H1 (cell line): ENCODE data around the gene GCNT1. TPM values are rescaled to one million over a fixed set of nuclear protein-coding genes. Genes with fewer than 3 reads are reported as not detected.

Experiments used
- CTCF ChIA-PET: fragments of 300-600 bp; sonication (Branson Sonifier 250); formaldehyde crosslinking; loops from one replicate; lab custom pipeline; 2021; ENCODE audit not compliant: partially characterized antibody; lab: Charles Lee
- POLR2A ChIA-PET: fragments of 300-600 bp; sonication (Branson Sonifier 250); formaldehyde crosslinking; loops from one replicate; lab custom pipeline; 2021; ENCODE audit warnings: inconsistent platforms; ENCODE audit not compliant: partially characterized antibody; lab: Charles Lee
- DNase-seq, 2 experiments: peaks; one replicate each; pipeline versions ENCODE4 v3.0.0 to v3.0.0-alpha.2; 2010 to 2022; ENCODE audit warnings: low spot score in 2 of 2, low read depth in 1 of 2, mixed read lengths in 1 of 2
- FAIRE-seq: peaks from 2 replicates; lab custom pipeline; 2011; peaks lifted over from hg19 to GRCh38; lab: Jason Lieb, UNC
- H2AFZ ChIP-seq: 2 replicates; pipeline ENCODE4 v1.8.1; 2012; ENCODE audit warnings: low read length, inconsistent platforms
- H2AK5ac ChIP-seq: 2 replicates; pipeline ENCODE4 v1.6.1; 2013; ENCODE audit warnings: low read depth, low read length
- H2BK120ac ChIP-seq: replicated peaks from 2 replicates; pipeline ENCODE3; 2013; ENCODE audit warnings: low read depth, low read length, inconsistent platforms
- H2BK12ac ChIP-seq: 2 replicates; pipeline ENCODE4 v1.6.1; 2013; ENCODE audit warnings: low read depth, low read length
- H2BK15ac ChIP-seq: 2 replicates; pipeline ENCODE4 v1.6.1; 2013; ENCODE audit warnings: low read length
- H2BK20ac ChIP-seq: 2 replicates; pipeline ENCODE4 v1.6.1; 2013; ENCODE audit warnings: low read length
- H2BK5ac ChIP-seq: 2 replicates; pipeline ENCODE4 v1.6.1; 2013; ENCODE audit warnings: low read depth, low read length
- H3K14ac ChIP-seq: 2 replicates; pipeline ENCODE4 v1.6.1; 2013; ENCODE audit warnings: inconsistent platforms; ENCODE audit not compliant: insufficient read length
- H3K18ac ChIP-seq: 2 replicates; pipeline ENCODE4 v1.6.1; 2013; ENCODE audit warnings: low read length; ENCODE audit errors: extremely low read depth
- H3K23ac ChIP-seq: 2 replicates; pipeline ENCODE4 v1.6.1; 2013; ENCODE audit warnings: inconsistent platforms; ENCODE audit not compliant: insufficient read length
- H3K23me2 ChIP-seq: 2 replicates; pipeline ENCODE4 v1.6.1; 2013; ENCODE audit warnings: low read depth, low read length
- H3K27ac ChIP-seq: 2 replicates; pipeline ENCODE4 v1.6.1; 2011; ENCODE audit warnings: low read depth, low read length, inconsistent platforms
- H3K27me3 ChIP-seq, 4 experiments: replicated peaks in 1 of 4; 1 replicate in 1 of 4; 2 replicates in 3 of 4; pipeline versions ENCODE4 v1.6.1 to v1.8.1; 2011 to 2013; ENCODE audit warnings: low read length in 3 of 4, mild to moderate bottlenecking in 3 of 4, inconsistent platforms in 2 of 4, mixed read lengths in 2 of 4, moderate library complexity in 1 of 4; ENCODE audit not compliant: control insufficient read depth in 3 of 4, insufficient read depth in 3 of 4; ENCODE audit errors: extremely low read depth in 1 of 4
- H3K36me3 ChIP-seq, 4 experiments: 2 replicates each; pipeline versions ENCODE4 v1.6.1 to v1.8.1; 2011 to 2013; ENCODE audit warnings: mild to moderate bottlenecking in 4 of 4, low read length in 3 of 4, moderate library complexity in 2 of 4, control low read depth in 1 of 4, inconsistent platforms in 1 of 4; ENCODE audit not compliant: insufficient read depth in 4 of 4, control insufficient read depth in 2 of 4
- H3K4ac ChIP-seq: replicated peaks from 2 replicates; pipeline ENCODE3; 2013; ENCODE audit warnings: low read length, low read depth, mixed read lengths, inconsistent platforms; ENCODE audit not compliant: insufficient read length
- H3K4me1 ChIP-seq, 4 experiments: replicated peaks in 1 of 4; 1 replicate in 1 of 4; 2 replicates in 3 of 4; pipeline versions ENCODE4 v1.6.1 to v1.8.1; 2011 to 2013; ENCODE audit warnings: low read length in 3 of 4, inconsistent platforms in 2 of 4, mixed read lengths in 1 of 4; ENCODE audit not compliant: insufficient read depth in 4 of 4, control insufficient read depth in 3 of 4
- H3K4me2 ChIP-seq, 2 experiments: 2 replicates each; pipeline versions ENCODE4 v1.6.1 to v1.8.1; 2011 to 2013; ENCODE audit warnings: low read depth in 2 of 2, low read length in 2 of 2, control low read depth in 1 of 2, inconsistent platforms in 1 of 2, mild to moderate bottlenecking in 1 of 2; ENCODE audit not compliant: insufficient read depth in 1 of 2
- H3K4me3 ChIP-seq, 4 experiments: fragments of 200-600, 300-600 bp in 1 of 4; sonication (generic), shearing (Covaris generic), sonication (Bioruptor Twin) in 1 of 4; 2 replicates each; pipeline versions ENCODE4 v1.5.1 to v1.8.1; 2011 to 2016; ENCODE audit warnings: low read length in 4 of 4, low read depth in 3 of 4, control low read depth in 2 of 4, inconsistent platforms in 2 of 4, mild to moderate bottlenecking in 2 of 4, mixed read lengths in 1 of 4, moderate library complexity in 1 of 4; ENCODE audit not compliant: insufficient read depth in 2 of 4; ENCODE audit errors: extremely low read depth in 1 of 4
- H3K56ac ChIP-seq: replicated peaks from 2 replicates; pipeline ENCODE3; 2013; ENCODE audit warnings: low read depth, mild to moderate bottlenecking, mixed read lengths, low read length, inconsistent platforms; ENCODE audit not compliant: insufficient read length
- H3K79me1 ChIP-seq: 2 replicates; pipeline ENCODE4 v1.6.1; 2013; ENCODE audit warnings: low read depth, low read length, control low read depth
- H3K79me2 ChIP-seq, 2 experiments: 2 replicates each; pipeline versions ENCODE4 v1.6.1 to v1.8.1; 2012 to 2013; ENCODE audit warnings: low read length in 2 of 2, mild to moderate bottlenecking in 2 of 2, inconsistent platforms in 1 of 2; ENCODE audit not compliant: insufficient read depth in 2 of 2, control insufficient read depth in 1 of 2
- H3K9ac ChIP-seq, 4 experiments: replicated peaks in 1 of 4; 1 replicate in 1 of 4; 2 replicates in 3 of 4; pipeline versions ENCODE4 v1.6.1 to v1.8.1; 2011 to 2013; ENCODE audit warnings: low read depth in 3 of 4, low read length in 3 of 4, control low read depth in 2 of 4, mild to moderate bottlenecking in 2 of 4, moderate library complexity in 2 of 4, inconsistent platforms in 1 of 4; ENCODE audit errors: extremely low read depth in 1 of 4
- H3K9me3 ChIP-seq, 2 experiments: 2 replicates each; pipeline versions ENCODE4 v1.6.1 to v1.8.1; 2012 to 2013; ENCODE audit warnings: mild to moderate bottlenecking in 2 of 2, moderate library complexity in 2 of 2, control low read depth in 1 of 2, inconsistent platforms in 1 of 2, low read depth in 1 of 2, low read length in 1 of 2, mixed read lengths in 1 of 2; ENCODE audit not compliant: insufficient read depth in 2 of 2
- H4K20me1 ChIP-seq, 2 experiments: replicated peaks in 1 of 2; 2 replicates each; pipeline versions ENCODE3 to v1.8.1; 2011 to 2013; ENCODE audit warnings: inconsistent platforms in 2 of 2, low read length in 2 of 2, mild to moderate bottlenecking in 1 of 2; ENCODE audit not compliant: insufficient read depth in 2 of 2, control insufficient read depth in 1 of 2
- H4K5ac ChIP-seq: 2 replicates; pipeline ENCODE4 v1.6.1; 2013; ENCODE audit warnings: low read length, low read depth, mixed read lengths, inconsistent platforms; ENCODE audit not compliant: insufficient read length
- H4K8ac ChIP-seq: 2 replicates; pipeline ENCODE4 v1.8.0; 2013; ENCODE audit warnings: mild to moderate bottlenecking, moderate library complexity, low read length, inconsistent platforms; ENCODE audit not compliant: insufficient read depth; ENCODE audit errors: extremely low read depth
- H4K91ac ChIP-seq: replicated peaks from 2 replicates; pipeline ENCODE3; 2013; ENCODE audit warnings: low read length, mixed read lengths, inconsistent platforms; ENCODE audit not compliant: insufficient read length
- EP300 ChIP-seq, 2 experiments: IDR thresholded peaks; 1 replicate in 1 of 2; 2 replicates in 1 of 2; pipeline ENCODE4 v1.6.1; 2011 to 2012; ENCODE audit warnings: low read depth in 2 of 2, low read length in 2 of 2, mild to moderate bottlenecking in 2 of 2, borderline replicate concordance in 1 of 2, inconsistent platforms in 1 of 2, moderate library complexity in 1 of 2
- WGBS, 2 experiments: shearing (Covaris generic) in 1 of 2; methylation state at CpG; one replicate each; pipeline versions ENCODE4 v1.1.6 to v1.1.7; 2013 to 2015; ENCODE audit warnings: low lambda C conversion rate in 2 of 2, mixed read lengths in 2 of 2, inconsistent platforms in 1 of 2, low coverage in 1 of 2, missing lambda C conversion rate in 1 of 2; ENCODE audit not compliant: insufficient replicate concordance in 2 of 2, insufficient coverage in 1 of 2, insufficient read length in 1 of 2; ENCODE audit errors: extremely low coverage in 1 of 2, missing lambda C conversion rate in 1 of 2; 5-methylcytosine and 5-hydroxymethylcytosine counted together
- polyA plus RNA-seq, 7 experiments: library from polyadenylated mRNA; depleted of rRNA in 3 of 7; stranded (reverse) in 5 of 7; unstranded in 2 of 7; fragments of >200 nt in 5 of 7; fragments of 200-250 nt in 2 of 7; gene quantifications; 1 replicate in 5 of 7; 2 replicates in 1 of 7; 4 replicates in 1 of 7; pipeline versions ENCODE4 v1.2.1 to v1.2.3, GENCODE V29; 2011 to 2013; ENCODE audit warnings: missing spikeins in 2 of 7, mixed read lengths in 2 of 7
- total RNA-seq: library from RNA; stranded (reverse); fragmentation: NEBNext Ultra II Directional; extraction: Animal tissue kit (Norgen Biotek cat#: 25700); gene quantifications from 2 replicates; pipeline ENCODE4 v1.2.1, GENCODE V29; 2021
- TF ChIP-seq, protein P1 (sequence below): IDR thresholded peaks from 2 replicates; pipeline ENCODE4 v1.6.1; 2012; ENCODE audit warnings: inconsistent platforms

The GCNT1 gene
- total and polyA plus RNA-seq, 2 of the 8 experiments (the other 6 are each of a cell fraction or from before 2014, with no cell fraction given), result 13.0 to 16.5 TPM

DNA sequence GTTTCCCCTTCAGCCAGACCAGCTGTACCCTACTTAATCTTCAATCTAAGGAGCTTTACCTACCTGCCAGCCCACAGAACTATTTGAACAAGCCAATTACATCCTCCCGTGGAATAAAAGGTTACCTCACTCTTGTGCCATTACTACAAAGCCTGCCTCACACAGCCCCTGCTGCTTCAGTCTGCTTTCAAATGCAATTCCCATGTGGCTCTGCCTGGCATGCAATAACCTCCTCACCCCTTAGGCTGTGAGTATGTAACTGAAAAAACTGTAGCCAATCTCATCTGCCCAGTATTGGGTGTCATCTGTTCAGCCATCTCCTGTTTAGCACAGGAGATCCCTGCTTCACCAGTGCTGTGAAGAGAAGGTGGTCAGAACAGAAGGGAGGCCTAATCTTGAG lies 6.1 kb upstream of the GCNT1 start:
- peak overlapping the region; percentile 21; the same call in 1 of the 2 replicates for H2BK12ac ChIP-seq
- FAIRE-seq (no peak), DNase-seq (no peak)
- no peak overlapping the region for H3K4ac ChIP-seq
- POLR2A ChIA-PET, result interaction anchor here (1.4 kb wide), 1 partner anchor 59 kb away, joined by 5 read pairs; no protein-coding TSS in a partner anchor
- H3K27ac ChIP-seq, result no peak overlapping the region
- 53% methylated on average over 1 of the region's 1 CpG; no CpG with 5 or more reads in 1 of the 2 experiments for WGBS, 2 experiments
- no peak overlapping the region for H2BK15ac ChIP-seq
- H3K9me3 ChIP-seq, result peaks cover 6 to 7% of the 10 kb centered on the region in 2 experiments
- no peaks in the 10 kb centered on the region; the same call in 1 of the 2 replicates for H3K23me2 ChIP-seq
- H2BK120ac ChIP-seq, result peak overlapping the region; percentile 70
- H4K91ac ChIP-seq, result no peak overlapping the region
- peaks cover 0 to 12% (median 6%) of the 10 kb centered on the region in 4 experiments; a peak in 3 of 7 replicates for H3K4me1 ChIP-seq
- H3K9ac ChIP-seq, result no peak overlapping the region
- H3K23ac ChIP-seq, result no peak overlapping the region
- no peak overlapping the region for H3K4me2 ChIP-seq
- H4K5ac ChIP-seq, result no peak overlapping the region
- no peak overlapping the region for H3K14ac ChIP-seq
- no peaks in the 10 kb centered on the region; a peak in 1 of 7 replicates for H3K27me3 ChIP-seq
- H3K56ac ChIP-seq, result no peak overlapping the region
- no peak overlapping the region for H3K4me3 ChIP-seq
- no peak overlapping the region for H3K18ac ChIP-seq
- no peak for TF ChIP-seq EP300 (IDR thresholded peaks at IDR 0.05; ENCODE audit: borderline replicate concordance in 1 of 2, low read depth in 2 of 2, low read length in 2 of 2)
- TF ChIP-seq, protein P1, sequence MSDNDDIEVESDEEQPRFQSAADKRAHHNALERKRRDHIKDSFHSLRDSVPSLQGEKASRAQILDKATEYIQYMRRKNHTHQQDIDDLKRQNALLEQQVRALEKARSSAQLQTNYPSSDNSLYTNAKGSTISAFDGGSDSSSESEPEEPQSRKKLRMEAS, result peak; percentile 76
- TF ChIP-seq, all 59 proteins: peak for 1
- H2AFZ ChIP-seq, result no peak overlapping the region
- H2AK5ac ChIP-seq, result no peak overlapping the region
- CTCF ChIA-PET, result interaction anchor here (1.1 to 1.4 kb wide), 3 partner anchors 198 to 206 kb away, joined by 3 to 5 read pairs (median 3); no protein-coding TSS in a partner anchor
- no peaks in the 10 kb centered on the region for H3K36me3 ChIP-seq
- no peak overlapping the region for H2BK5ac ChIP-seq
- no peak overlapping the region for H4K8ac ChIP-seq
- no peaks in the 10 kb centered on the region for H3K79me1 ChIP-seq
- no peak overlapping the region for H2BK20ac ChIP-seq
- no peaks in the 10 kb centered on the region for H3K79me2 ChIP-seq
- H4K20me1 ChIP-seq, result no peaks in the 10 kb centered on the region
